GM19035 (cell line): Measurements from ENCODE around the gene ANKRD10.
"Not testable (repeated sequence)": the region's sequence is repeated elsewhere in the genome, so short reads cannot be mapped to it uniquely, and the experiment has no call there.

Source experiments
- ATAC-seq: cut with Tn5 transposase; IDR thresholded peaks from one replicate; pipeline ENCODE4 v1.9.1; 2021; ENCODE audit not compliant: unreplicated experiment

The ANKRD10 gene

GRCh38 chr13:110867380-110867779 is 47.5 kb downstream of the ANKRD10 start:
- no peak for ATAC-seq

DNA sequence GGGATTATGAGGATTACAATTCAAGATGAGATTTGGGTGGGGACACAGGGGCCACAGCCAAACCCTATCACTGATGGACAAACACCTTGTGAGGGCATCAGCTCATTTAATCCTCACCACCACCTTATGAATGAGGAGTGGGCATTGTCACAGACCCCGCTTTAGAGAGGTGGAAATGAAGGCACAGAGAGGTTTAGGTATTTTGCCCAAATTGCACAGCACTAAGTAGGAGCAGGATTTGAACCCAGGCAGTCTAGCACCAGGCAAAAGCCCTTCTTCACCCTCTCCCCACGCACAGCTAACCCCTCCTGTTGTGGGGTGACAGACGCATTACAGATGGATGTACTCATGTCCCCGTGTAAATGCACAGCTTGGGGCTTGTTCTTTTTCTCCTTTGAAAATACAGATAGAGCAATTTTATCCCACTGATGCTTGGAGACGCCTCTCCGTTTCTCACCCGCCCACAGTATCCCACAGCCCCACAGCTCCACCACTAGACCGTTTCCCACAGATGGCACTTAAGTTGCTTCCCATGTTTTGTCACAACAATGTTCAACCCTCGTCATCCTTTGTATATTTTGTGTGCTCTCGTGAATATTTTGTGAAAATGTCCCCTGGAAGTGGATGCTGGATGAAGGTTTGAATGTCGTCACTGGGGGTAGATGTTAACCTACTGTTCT is 48.2 kb downstream of the ANKRD10 start:
- no peak for ATAC-seq

- no peak for ATAC-seq
Observed at GRCh38 chr13:110863685-110864084, 51.2 kb downstream of the ANKRD10 start.

GRCh38 chr13:110860983-110861382 is 53.9 kb downstream of the ANKRD10 start:
- no peak for ATAC-seq

DNA sequence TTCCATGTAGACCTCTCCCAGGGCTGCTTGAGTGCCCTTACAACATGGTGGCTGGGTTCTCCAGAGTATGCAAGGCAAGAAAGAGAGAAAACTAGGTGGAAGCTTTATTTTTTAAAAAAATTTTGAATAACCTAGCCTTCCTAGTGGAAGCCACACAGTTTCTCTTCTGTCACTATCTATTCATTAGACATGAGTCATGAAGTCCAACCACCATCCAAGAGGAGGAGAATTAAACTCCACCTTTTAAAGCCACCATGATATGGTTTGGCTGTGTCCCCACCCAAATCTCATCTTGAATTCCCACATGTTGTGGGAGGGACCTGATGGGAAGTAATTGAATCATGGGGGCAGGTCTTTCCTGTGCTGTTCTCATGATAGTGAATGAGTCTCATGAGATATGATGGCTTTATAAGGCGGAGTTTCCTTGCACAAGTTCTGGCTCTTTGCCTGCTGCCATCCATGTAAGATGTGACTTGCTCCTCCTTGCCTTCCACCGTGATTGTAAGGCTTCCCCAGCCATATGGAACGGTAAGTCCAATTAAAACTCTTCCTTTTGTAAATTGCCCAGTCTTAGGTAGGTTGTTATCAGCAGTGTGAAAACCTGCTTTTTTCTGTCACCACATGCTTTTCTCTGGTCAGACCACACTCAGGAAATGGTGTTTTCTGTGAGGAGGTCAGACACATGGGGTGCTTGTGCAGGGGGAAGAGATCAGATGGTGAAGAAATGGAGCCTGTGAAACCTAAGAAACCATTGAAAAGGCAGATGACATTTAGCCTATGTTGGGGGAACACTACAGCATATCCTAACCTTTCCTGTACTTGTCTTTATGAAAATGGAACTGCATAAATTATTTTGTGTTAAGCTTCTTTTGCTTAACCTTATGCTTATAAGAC is 57.7 kb downstream of the ANKRD10 start:
- ATAC-seq: no peak

DNA sequence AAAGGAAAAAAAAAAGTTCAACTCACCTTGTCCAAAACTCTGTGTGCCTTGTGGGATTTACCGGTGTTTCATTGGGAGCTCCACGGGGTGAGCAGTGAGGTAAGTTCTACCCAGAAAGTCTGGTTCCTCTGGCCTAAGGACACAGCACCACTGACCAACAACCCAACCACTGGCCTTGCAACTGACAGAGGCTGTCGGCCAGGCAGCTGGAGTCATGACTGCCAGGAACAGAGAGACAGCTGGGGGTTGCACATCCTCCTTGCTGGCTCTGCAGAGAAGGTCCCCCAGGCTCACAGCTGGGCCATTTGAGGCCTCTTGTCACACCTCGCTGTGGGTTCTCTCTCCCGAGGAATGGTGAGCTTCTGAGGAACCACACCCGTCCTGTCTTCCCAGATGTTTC is 59.5 kb downstream of the ANKRD10 start:
- no peak for ATAC-seq

GRCh38 chr13:110854866-110855265 is 60.0 kb downstream of the ANKRD10 start:
- ATAC-seq: no peak

DNA sequence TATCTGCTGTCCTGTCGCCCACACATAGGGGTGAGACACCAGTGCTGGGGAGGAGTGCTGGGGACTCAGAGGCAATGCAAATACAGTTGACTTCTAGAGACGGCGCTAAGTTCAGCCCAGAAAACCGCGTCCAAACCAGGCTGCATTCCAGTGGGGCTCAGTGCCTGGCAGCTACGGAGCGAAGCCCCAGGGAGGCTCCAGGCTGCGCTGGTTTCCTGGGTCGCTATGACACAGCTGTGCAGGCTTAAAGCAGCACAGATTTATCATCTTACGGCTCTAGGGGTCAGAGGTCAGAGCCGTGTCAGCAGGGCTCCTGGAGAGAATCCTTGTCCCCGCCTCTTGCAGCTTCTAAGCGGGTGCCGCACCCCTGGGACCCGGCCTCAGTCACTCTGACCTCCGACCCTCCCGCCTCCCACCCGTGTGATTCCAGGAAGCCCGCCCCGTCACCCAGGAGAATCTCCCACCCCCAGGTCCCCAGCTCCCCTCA is 61.6 kb downstream of the ANKRD10 start:
- no peak for ATAC-seq

DNA sequence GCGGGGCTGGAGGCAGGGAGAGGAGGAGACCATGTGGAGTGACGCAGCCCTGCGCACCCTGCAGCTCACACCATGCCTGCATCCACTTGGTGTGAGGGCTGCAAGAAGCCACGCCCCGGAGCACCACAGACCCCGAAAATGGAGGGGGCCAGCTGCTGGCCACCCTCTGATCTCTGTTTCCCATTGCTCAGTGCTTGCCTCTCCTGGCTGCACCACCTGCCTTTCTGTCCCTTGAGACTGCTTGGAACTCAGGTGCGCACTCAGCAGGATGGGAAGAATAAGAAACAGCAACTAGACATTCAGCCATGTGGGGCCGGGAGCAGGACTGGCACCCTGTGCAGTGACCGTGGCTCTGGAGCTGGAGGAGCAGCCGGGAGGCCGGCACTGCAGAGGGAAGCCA is 64.0 kb downstream of the ANKRD10 start:
- ATAC-seq: no peak

GRCh38 chr13:110850006-110850405 is 64.9 kb downstream of the ANKRD10 start:
- no peak for ATAC-seq

- ATAC-seq: no peak
Observed at GRCh38 chr13:110845520-110845919, 69.3 kb downstream of the ANKRD10 start.

- no peak for ATAC-seq
Observed at GRCh38 chr13:110841846-110842245, 73.0 kb downstream of the ANKRD10 start.

DNA sequence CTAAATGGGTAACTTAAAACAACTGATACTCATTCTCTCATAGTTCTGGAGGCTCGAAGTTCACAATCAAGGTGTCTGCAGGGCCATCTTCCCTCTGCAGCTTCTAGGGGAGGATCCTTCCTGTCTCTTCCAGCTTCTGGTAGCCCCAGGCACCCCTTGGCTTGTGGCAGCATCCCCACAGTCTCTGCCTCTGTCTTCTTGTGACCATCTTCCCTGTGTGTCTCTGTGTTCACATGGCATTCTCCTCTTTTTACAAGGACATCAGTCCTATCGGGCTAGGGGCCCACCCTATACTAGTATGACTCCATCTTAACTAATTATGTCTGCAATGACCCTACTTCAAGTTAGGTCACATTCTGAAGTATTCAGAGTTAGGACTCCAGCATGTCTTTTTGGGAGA is 73.5 kb downstream of the ANKRD10 start:
- no peak for ATAC-seq

- ATAC-seq: no peak
Observed at GRCh38 chr13:110838867-110839538, 75.9 kb downstream of the ANKRD10 start.

- ATAC-seq: no peak
Observed at GRCh38 chr13:110838116-110838515, 76.8 kb downstream of the ANKRD10 start.

- not testable (repeated sequence) for ATAC-seq
Observed at GRCh38 chr13:110837397-110838061, 77.3 kb downstream of the ANKRD10 start.

DNA sequence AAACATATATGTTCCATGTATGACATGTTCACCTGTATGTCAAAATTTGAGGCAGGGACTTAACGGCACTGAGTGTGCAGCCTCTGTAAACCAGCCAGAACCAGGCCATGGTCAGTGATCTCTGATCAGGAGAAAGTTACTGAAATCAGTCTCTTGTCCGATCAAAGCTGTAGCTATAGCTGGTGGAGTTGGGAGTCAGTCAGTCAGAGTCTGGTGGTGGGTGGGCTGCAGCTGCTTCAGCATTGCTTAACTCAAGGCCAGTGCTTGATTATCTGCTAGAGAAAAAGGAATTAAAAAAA is 78.3 kb downstream of the ANKRD10 start:
- no peak for ATAC-seq

DNA sequence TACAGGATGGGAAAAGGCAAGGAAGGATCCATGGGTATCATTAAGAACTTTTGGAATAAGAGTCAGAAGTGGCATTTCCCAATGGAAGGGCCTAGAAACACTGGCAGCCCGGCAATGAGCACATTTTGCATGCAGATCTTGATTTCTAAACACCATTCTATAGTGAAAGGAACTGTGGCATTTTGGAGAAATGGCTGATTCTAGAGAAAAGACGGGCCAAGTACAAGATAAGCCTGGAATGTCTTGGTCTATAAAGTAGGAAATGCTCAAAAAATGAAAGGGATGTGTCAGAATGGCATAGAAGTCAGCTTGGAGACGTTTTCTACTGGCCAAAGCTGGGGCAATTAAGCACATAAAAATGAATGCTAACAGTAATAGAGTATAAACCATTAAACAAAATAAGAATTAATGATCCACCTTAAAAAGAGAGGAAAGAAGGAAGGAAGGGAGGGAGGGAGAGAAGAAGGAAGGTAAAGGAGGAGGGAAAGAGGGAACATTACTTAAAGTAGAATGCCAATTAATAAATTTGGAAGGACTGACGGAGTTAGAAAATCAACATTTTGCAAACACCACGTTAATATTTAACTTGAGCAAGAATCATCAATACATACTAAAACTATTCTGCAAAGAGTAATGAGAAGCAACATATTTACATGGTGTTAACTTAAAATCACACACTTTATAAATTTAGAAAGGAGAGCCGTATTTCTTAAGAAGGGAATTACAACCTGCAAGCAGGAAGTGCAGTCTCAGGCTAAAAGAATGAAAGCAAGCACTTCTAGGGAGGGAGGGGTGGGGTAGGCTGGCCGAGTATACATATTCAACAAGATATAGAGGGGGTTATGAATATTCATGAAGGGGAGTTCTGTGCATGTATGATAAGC is 78.9 kb downstream of the ANKRD10 start:
- ATAC-seq: no peak

DNA sequence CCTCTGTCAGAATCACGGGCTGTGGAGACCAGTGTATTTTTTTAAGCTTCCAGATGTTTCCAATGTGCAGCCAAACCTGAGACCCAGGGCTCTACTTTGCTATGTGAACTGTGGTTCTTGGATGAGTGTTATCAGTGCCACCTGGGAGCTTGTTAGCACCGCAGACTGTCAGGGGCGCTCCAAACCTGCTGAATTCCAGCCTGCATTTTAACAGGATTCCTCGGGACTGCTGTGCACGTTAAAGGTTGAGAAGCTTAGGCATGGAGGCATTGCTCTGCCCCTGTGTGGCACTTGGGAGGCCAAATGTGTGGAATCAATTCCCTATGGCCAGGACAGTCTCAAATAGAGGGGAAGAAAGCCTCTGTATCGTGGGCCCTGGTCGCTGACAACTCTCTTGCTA is 80.3 kb downstream of the ANKRD10 start:
- no peak for ATAC-seq

GRCh38 chr13:110832531-110832930 is 82.3 kb downstream of the ANKRD10 start:
- ATAC-seq: no peak

DNA sequence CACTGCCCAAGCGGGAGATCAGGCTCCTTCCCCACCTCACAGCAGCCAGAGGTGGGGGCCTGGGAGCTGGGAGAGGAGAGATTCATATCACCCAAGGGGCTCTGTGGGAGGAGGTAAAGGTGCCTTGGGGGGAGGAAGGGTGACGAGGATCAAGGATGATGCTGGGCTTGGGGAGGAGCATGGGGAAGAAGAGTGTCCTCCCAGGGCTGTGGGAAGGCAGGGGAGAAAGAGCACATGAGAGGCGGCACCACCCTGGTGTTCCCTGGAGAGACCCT is 82.7 kb downstream of the ANKRD10 start:
- no peak for ATAC-seq
